Activated CD4-positive, alpha-beta T cell treated with anti-CD3 and anti-CD28 coated beads for 24 hours (primary cell): ENCODE measurements around the gene IHH.

Source experiments
- DNase-seq, 2 donors: peaks; one replicate each; pipeline ENCODE4 v3.0.0-alpha.2; 2020; ENCODE audit warnings: low read depth in 2 of 2

The IHH gene

DNA sequence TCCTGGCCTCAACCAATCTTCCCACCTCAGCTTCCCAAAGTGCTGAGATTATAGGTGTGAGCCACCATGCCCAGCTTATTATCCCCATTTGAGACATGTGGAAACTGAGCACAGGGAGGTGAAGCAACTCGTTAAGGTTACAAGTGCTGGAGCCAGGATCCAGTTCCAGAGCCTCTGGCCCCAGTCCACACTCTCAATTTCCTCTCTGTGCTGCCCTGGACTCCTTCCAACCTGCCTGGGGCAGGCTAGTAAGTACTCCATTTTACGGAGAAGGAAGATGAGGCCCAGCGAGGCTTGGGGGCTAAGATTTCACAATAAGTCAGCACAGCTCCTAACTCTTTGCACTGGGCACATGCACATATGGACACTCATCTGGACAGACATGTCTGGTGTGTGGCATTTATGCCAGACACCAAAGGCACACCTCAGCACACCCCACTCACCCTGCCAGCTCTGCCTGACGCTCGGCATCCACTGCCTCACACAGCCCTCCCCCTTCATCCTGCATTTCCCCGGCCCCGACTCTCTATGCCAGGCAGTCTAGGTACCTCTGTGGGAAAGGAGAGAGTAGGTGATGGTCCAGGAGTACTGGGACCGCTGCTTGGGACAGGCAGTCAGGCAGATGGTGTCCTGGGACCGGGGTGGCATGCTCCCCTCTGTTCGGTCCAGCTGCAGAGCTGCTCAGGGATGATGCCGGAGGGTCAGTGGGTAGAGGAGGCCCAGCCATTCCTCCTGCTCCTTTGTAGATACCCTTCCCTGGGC is 39.9 kb downstream of the IHH start:
- DNase-seq = no peak

DNA sequence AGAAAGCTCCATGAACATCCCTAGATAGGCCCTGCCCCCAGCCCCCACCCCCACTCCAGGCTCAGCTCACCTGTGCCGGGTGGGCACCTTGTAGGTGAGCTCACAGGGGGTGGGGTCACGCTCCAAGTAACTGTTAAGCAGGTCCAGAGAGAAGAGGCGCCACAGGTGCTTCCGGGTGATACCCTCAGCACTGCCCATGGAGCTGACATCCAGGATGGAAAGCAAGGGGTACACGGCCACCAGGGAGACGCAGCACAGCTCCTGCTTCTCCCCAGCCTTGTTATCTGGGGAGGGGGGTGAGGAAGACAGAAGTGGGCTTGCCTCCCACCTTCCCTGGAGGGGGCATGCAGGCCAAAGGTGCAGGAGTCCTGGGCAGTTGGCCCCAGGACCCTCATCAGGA is 41.3 kb downstream of the IHH start:
- no peak for DNase-seq

DNA sequence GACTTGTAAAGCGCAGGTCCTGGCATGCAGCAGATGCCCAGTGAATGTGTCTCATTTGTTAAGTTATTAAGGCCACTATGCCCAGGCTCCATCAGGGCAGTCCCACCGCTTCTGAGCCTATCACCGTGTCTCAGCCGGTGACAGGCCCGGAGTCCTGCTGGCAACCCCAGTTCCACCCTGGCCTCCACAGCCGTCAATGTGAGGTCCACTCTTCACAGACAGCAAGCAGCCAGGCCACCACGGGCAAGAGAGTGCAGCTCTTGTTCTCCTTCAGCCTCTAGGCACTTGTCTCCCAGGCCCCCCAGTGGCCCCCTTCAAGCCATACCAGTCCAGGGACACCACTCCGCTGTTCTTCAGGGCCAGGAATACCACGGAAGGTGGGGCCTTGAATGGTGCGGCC is 42.0 kb downstream of the IHH start:
- DNase-seq = no peak

- no peak for DNase-seq
These were observed 42.4 kb downstream of the IHH start for GRCh38 chr2:219018286-219018685.

DNA sequence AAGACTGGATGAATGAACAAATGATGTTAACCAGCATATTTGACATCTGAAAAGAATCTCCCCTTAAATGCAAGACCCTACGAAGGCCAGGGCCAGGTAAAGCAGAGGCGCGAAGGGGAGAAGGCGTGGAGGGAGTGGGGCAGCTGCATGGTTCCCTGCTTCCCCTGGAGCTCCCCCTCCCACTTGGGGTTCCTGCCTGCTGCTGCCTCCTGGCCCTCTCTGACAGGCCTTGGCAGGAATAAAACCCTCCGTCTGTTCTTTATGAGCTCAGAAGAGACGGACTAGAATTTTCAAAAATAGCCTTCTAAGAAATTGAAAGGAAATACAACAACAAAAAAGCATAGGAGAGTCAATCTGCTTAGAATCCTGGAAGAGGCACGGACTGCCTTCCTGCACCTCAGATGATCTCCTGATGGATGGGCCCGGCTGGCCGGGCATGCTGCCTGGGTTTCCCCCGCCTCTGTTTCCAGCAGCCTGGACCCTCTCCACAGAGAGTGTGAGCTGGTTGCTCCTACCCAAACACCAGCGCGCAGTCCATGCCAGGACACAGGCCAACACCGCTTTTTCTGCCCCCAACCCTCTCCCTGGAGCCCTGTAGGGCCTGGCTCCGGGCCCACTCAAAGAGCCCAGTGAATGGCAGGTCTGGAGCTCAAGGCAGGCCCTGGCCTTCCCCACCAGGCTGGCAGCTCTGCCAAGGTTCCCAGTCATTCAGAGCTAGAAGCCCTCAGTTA is 43.4 kb downstream of the IHH start:
- no peak for DNase-seq

GRCh38 chr2:219016721-219017120 is 44.0 kb downstream of the IHH start:
- DNase-seq = no peak

- no peak for DNase-seq
These were observed 49.8 kb downstream of the IHH start for GRCh38 chr2:219010873-219011272.

DNA sequence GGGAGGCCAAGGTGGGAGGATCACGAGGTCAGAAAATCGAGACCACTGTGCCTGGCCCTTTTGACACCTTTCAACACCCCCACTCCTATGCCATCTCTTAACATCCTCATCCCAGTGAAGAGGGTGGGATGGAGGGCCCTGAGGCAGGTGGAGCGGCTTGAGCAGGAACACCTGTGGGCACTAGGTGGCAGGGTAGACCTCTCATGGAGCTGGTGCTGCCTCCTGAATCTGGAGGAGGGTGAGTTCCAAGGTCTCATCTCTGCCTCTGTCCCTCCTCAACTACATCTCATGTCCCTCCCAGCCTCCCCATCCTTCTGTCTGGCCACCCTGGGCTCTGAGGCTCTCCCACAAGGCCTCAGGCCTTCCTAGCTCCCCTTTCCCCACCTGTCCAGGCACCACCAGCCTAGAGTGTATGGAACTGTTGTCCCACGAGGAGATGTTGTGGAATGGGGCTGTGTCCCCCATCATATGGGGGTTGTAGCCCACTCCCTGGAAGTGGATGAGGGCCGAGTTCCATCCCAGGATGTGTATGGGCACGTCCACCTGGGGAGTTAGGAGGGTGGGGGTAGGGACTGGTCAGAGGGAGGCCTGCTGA is 50.5 kb downstream of the IHH start:
- no peak for DNase-seq

DNA sequence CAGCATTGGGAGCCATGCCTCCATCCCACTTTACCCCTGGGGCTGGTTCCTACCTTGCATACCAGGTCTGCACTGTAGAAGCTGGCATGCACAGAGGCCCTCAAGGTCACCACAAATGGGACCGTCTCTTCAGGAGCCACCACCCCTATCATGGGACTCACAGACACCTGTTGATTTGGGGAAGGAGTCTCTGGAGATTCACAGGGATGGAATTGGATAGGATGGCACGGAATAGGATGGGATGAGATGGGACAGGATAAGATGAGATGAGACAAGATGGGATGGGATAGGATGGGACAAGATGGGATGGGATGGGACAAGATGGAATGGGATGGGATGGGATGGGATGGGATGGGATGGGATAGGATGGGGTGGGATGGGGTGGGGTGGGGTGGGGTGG is 51.4 kb downstream of the IHH start:
- no peak for DNase-seq
